Activated CD8-positive, alpha-beta memory T cell treated with anti-CD3 and anti-CD28 coated beads, Interleukin-2, amount 50 U/mL, for 1 hour (primary cell): ENCODE results near the gene PLCB1.
"Not testable (repeated sequence)": the region's sequence is repeated elsewhere in the genome, so short reads cannot be mapped to it uniquely, and the experiment has no call there.

Source experiments
- DNase-seq: peaks from one replicate; pipeline ENCODE4 v3.0.0-alpha.2; 2020; ENCODE audit errors: extremely low read depth

The PLCB1 gene

DNA sequence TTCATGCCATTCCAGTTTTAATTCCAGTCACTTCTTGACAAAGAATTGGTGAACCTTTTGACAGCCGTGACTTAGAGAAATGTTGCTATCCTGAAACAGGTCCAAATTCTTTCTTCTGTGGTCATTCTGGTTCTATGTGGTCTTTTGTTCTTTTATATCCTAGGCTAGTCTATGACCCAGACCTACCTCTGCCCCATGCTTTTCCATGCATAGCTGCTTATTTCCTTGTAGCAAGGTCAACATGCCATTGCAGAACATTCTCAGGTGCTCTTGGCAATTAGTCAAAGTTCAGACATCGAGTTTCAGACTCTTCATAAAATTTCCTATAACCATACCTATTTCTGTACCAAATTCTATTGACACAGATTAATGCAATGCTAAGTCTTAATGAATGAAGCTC lies 202.6 kb downstream of the PLCB1 start:
- DNase-seq: no peak

DNA sequence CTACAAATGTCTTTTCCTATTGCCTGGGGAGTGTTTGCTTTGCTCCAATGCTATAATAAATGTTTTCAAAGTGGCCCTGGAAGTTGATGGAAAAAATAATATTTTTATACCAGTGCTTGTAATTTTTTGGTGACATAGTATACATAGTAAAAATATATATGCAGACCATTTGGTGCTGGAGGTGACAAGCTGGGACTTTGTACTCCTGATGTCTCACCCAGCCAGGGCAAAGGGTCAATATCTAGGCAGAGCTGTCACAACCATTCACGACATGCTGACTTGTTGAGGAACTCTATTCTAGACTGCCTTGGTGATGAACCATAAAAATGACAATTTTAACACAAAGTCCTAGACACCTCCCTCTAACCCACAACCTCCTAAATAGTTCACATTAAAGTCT lies 203.0 kb downstream of the PLCB1 start:
- no peak for DNase-seq

DNA sequence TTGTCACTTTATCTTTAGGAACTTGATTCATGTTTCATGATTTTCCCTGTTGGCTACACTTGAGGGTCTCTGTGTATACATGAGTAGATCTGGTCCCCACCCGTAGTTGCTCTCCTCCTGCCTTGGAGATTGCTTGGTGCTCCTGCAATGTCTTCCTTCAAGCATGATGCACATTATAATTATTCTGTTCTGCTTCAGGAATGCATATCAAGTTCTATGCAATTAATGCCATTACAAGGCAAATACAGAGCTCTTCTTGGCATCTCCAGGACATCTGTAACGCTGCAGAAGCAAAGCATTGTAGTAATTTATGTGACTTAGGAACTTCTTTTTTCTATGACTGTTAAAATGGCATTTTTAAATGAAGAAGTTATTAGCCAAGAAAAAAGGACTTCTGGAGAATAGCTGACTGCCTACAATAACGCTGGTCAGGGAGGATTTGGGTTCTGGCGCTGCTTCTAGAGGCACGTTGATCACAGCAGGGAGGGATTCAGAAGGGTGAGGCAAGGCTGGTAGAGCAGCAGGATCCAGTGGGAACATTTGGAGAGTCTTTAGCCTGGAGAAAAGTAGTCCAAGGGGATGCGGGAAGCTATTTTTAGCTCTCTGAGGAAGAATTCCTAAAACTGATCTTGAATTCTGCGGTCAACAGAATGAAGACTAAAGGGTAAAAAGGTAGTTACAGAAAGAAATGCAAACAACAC lies 203.6 kb downstream of the PLCB1 start:
- no peak for DNase-seq

DNA sequence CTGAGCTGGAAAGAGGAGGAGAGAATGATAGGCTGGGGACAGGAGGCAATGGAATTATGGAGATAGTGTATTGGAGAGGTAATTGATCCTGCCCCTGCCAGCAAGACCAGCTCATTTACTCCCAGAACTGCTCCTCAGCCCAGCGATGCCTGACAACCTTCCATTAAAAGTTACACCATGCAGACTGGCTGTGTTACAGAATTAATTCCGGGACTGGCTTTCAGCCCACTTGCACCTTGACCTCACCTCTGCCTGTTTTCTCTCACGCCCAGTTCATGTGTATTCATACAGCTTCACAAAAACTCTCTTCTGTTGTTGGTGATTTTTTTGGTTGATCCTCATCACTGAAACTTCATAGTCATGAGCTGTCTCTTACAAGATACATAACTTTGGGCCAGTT lies 207.3 kb downstream of the PLCB1 start:
- DNase-seq: no peak

DNA sequence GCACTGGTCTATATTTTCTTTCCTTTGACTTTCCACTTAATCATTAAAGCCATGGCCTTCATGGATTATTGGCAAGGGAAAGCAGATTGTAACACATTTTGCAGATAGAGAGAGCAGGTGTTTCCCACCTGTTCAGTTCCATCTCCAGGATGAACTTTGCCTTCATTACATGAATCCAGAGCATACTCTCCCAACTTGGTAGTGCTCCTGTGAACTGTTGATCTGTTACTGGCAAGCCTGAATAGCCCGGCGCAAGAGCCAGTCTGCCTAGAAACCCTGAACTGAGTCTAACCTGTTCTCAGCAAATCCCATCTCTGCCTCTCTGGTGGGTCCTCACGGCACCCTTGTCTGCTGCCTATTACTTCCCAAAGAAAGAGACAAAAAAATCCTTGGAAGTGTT lies 210.3 kb downstream of the PLCB1 start:
- no peak for DNase-seq

DNA sequence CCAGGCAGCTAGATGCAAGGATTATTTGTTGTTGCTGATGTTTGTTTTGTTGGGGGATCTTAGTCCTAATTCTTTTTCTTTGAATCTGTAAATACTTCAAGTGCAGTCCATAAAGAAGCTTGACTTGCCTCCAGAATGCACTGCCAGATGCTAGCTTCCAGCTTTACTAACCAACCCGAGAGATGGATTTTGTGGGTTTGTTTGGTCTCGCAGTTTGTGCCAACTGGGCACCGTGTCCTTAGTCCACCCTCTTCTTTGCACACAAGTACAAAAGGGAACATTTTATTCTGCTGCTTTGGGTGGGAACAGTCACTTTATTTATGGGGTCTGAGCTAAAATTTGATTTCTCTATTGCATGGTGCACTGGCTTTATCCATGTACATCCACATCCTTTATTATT lies 212.0 kb downstream of the PLCB1 start:
- no peak for DNase-seq

DNA sequence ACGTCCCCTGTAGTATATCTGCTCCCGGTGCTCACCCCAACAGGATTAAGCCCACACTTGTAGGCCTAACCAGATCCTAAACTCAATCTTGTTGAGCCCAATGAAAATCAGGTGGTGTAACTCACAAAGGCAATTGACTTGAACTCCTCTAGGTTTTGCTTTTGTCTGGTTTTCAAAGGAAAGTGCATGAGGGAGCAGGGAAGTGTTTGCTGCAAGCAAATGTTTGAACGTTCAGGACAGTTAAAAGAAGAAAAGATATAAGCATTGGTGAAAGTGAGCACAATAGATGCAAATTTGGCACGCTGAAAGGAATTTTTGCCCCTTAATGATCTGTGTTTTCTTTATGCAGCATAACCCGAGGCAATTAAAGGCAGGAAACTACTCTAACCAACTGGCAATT lies 212.6 kb downstream of the PLCB1 start:
- no peak for DNase-seq

DNA sequence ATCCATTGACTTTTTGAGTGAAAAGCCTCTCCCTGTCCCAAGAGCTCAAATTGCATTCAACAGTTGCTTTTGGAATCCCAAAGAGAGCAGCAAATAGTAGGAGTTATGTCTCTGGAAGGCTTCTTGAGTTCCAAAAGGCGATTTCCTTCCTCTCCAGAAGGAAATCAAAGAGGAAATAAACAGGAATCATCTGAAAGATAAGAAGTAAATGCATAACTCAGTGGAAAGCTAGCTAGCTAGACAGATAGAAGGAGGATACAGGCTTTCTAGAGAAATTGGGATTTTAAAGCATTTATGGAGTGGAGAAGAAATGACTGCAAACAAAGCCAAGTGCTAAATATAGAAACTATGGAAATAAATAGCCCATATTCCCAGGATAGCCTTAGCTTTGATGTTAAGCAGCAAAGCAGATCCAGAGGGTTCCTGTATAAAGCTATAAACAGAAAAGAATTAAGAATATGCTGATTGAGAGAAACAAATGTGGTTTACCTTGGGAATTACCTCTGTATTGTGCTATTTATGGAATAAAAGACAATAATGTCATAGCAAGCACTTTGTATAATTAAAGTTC lies 214.7 kb downstream of the PLCB1 start:
- DNase-seq: no peak

DNA sequence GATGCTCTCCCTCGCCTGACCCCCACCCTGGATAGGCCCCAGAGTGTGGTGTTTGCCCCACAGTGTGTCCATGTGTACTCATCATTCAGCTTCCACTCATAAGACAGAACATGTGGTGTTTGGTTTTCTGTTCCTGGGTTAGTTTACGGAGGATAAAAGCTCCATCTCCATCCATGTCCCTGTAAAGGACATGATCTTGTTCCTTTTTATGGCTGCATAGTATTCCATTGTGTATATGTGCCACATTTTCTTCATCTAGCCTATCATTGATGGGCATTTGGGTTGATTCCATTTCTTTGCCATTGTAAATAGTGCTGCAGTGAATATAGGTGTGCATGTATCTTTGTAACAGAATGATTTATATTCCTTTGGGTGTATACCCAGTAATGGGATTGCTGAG lies 218.2 kb downstream of the PLCB1 start:
- not testable (repeated sequence) for DNase-seq

DNA sequence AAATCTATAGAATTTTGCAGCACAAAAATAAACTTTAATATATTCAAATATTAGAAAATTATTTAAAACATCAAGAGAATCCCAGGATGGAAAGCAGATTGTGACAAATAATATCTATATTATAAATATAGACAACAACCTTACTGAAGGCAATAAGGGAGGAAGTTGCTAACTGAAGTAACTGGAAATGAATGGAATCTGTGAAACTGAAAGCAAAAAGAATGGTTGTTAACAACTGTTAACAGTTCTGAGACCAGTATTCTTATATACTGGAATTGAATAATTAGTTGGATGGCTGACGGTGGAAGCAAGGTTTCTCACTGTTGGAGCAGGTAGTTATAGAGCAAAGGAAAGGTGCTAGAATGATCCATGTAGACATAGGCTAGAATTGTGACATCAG lies 220.4 kb downstream of the PLCB1 start:
- DNase-seq: no peak

DNA sequence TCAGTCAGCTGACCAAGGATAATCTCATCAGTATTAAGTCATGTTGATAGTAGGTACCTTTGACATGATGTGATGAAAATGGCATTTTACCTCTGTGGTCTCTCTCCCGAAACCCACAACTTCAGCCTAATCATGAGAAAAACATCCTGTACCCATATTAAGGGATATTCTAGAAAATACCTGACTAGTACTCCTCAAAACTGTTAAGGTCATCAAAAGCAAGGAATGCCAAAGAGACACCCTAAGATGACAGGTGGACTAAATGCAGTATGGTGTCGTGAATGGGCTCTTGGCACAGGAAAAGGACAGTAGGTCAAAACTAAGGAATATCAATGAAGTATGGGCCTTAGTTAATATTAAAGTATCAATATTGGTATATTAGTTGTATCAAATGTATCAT lies 221.4 kb downstream of the PLCB1 start:
- DNase-seq: no peak

DNA sequence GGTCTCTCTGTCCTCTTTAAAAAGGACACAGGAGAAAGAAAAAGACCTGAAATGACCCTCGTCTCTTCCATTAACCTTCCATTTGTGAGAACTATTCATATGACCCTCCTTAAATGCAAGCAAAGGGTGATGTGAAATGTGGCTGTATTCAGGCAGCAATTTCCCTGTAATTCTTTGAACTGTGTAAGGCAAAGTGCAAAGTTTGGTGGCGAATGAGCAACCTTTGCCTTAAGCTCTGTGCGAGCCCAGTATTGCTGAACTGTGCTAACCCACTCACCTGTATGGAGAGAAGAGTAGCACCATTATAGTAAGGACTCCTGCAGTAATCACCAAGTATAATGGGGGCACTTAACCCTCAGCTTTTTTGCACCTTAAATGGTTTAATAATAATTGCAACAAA lies 223.4 kb downstream of the PLCB1 start:
- no peak for DNase-seq

DNA sequence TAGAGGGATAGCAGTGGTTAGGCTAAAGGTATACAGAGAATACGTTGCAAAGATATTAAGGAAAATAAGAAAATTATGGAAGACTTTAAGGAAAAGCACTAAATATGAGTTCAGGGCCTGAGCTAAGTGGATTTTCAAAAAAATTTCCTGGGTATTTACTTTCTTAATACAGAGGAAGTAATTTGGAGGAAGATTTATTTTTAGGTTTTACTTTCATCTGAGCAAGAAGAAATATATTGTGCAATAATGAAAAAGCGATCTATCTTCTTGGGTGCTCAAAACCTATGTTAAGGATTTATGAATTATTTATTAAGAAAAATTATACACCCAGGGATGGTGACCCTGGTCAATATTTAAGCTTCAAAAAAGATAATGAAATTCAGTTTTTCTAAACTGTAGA lies 224.7 kb downstream of the PLCB1 start:
- no peak for DNase-seq

DNA sequence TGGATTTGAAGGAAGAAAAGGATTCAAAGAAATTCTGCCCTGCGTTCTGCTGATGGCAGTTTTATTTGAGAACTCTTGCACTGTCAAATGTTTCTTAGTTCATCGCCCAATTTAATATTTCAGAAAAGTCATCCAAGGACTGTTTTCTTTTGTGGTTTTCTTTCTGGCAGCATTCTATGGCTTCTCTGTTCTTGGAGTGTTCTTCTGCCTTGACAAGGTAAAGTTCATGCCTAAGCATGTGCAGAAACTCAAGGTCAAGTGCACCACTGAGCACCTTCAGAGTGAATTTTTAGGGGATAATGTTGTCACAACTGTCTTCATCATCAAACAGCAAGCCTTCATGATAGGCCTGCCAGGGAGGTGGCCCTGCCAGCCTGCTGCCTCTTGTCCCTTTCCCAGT lies 225.6 kb downstream of the PLCB1 start:
- no peak for DNase-seq

DNA sequence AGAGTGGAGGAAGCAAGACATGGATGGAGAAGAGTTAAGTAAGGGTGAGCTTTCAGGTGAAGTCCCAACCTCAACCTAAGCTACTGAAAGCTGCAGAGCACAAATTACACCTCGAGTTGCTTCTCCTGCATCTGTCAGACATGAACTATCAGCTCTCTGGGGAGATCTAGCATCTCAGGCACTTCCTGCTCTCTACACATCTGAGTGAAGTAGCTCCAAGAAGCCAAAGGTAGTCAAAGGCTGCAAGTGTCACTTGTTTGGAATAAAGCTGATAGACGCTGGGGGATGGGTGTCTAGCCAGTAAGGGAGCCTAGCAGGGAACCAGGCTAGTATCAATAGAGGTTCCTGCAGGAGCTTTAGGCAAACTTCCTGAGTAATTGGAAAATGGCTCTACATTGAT lies 228.0 kb downstream of the PLCB1 start:
- no peak for DNase-seq

DNA sequence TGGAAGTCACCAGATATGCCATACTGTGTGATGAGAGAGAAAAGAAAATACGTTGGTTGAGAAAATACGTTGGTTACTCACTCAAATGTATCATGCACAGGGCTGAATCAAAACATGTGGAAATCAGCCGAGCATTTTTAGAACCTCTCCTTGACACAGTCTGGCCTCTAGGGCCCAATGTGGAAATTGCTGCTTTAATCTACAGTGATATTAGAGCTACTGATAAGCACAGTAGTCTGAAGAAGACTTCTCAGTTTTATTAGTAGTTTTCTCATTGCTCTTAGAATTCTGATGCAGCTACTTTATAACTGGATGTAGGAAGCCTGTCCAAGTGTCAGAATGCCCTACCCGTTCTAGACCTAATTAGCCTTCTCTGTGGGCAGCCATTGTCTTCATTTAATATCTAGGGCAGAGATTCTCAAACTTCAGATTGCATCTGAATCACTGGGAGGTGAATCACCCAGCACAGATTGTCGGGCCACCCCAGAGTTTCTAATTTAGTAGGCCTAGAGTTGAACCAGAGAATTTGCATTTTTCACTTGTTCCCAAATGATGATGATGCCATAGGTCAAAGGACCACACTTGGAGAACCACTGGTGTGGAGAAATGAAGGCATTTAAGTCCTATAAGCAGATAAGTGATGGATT lies 229.1 kb downstream of the PLCB1 start:
- DNase-seq: no peak

DNA sequence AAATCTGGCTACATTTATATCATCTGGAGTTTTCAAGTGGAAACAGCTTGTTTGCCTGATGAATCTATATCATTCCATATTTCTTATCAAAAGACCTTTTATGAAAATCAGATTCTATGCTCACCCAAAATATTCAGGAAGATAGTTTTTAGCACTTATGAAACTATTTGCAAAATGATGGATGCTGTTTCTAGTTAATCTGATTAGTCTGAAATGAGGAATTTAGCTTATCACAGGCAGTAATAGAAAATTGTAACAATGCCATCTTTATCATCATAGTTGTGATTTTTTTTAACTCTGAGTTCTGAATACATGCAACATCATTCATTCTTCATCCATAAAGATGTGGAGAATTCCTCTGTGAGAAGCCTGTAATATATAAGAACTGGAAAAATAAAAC lies 229.7 kb downstream of the PLCB1 start:
- DNase-seq: no peak

DNA sequence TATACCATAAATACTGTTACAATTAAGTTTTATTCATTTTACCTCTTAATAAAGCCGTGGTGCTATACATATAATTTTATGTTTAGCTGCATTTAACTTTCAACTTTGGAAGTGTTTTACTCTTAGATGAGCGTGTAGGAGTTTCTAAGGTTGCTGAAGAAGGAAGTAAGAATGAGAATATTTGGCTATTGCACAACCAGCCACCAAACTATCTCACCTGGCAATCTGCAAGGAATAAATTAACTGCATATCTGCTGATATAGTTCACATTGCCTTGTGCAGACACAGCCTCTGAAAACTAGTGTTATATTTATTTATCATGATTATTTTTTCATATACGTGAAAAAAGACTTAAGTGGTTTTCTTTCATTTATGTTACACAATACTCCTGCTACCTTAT lies 230.4 kb downstream of the PLCB1 start:
- DNase-seq: no peak

DNA sequence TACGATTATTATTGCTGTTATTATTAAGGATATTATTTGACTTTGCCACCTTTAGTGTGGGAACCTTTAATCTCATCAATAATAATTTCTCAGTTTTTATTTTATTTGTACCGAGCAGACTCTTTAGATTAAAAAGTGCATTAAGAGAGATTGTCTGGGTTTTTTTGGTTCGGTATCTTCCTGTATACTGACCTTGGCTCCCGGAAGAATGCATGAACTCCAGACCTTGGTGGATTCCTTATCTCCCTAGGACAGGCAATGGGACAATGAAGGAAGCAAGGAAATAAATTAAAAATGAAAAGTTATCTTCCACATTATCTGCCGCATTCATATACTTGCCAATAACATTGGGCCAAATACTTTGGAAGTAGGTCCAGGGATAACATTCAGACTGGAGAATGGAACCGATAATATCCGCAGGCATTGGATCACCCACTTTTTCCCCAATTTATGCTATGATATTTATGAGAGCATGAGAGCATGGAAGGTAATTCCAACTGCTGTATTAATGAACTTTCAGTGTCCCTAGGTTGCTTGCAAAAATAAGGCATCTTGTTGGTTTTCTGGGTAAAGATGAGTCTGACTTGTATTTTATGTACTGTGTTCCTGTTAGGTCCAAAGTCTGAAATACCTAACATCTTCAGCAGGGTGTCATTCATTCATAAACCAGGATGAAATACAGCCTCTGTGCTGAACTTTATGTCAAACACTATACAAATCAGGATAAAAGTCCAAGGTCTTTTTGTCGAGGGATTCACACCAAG lies 232.1 kb downstream of the PLCB1 start:
- no peak for DNase-seq

DNA sequence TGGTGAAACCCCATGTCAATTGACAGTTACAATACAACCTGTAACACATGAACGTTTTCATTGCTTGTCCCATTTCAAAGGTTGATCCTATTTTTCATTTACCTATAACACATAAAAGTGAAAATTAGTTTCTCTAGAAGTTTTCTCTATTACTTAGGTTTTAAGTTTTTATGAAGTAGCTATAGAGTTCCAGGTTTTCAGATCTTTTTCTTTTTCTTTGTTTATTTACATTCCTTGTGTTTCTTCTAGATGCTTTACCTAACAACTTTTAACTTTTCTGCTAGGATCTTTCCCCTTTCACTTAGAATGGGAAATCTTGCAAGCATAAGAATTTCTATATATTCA lies 232.6 kb downstream of the PLCB1 start:
- DNase-seq: no peak

DNA sequence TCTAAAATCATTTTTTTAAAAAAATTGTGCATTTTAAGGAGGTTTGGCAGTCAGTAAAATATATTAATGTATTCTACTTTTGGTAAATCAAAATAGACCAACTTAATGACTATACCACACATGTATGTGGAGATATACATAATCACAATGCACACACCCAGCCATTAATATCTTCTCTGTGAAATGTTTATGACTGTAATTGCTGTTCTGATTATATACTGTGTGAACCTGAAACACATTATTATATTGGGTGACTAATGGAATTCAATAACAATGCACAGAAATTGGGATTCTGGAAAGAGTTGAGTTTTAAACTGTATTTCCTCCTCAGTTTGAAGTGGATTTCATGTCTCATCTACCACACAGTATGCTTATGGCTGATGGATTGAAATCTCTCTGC lies 233.6 kb downstream of the PLCB1 start:
- DNase-seq: no peak

DNA sequence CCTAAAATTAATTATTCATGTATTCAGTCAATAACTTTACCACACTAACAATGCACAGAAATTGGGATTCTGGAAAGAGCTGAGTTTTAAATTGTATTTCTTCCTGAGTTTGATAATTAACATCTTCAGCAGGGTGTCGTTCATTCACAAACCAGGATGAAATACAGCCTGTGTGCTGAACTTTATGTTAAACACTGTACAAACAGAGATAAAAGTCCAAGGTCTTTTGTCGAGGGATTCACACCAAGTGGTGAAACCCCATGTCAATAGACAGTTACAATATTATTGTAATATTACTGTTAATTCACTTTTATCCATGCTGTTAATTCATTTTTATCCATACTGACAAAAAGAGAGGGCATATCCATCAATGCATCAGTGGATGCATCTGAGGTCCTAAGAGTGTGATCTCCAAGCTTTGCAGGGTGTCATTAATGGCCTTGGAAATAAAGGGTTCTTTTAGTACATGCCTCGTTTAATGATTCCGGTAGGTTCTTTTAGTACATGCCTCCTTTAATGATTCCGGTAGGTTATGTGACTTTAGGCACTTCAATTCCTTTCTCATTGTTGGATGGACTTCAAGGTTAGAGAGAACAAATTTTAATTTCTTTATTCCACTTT lies 234.3 kb downstream of the PLCB1 start:
- DNase-seq: no peak

DNA sequence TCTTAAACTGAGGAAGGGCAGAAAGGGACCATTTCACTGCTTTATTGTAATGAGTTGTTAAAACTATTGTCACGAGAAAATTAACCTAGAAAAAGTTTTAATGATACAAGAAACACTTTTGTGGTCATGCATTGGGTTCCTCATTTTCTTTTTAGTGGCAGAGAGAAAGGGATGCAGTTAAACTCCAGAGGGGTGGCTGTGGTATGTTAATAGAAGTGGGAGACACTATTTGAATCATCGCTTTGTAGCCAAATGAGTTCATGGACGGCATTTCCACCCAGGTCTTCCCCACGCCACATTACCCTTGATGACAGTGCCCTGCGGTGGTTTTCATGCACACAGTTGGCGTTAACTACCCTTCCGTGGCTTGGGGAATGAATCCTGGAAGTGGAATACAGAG lies 235.6 kb downstream of the PLCB1 start:
- no peak for DNase-seq
